HepG2 (cell line): Measurements from ENCODE around the gene BCL2L11. TPM values are rescaled to one million over a fixed set of nuclear protein-coding genes. Genes with fewer than 3 reads are reported as not detected.

Experiments
- ATAC-seq: fragments of 200-7000 bp; cut with Tn5 transposase; 3 replicates; pipeline ENCODE4 v1.9.1; 2020; ENCODE audit warnings: mild to moderate bottlenecking, moderate library complexity
- BruUV-seq: library from RNA; stranded (reverse); fragments of 400-500 nt; replicated peaks from 2 replicates; lab custom pipeline; 2021; lab: Mats Ljungman, UMichigan
- CTCF ChIA-PET: fragments of 300-600 bp; formaldehyde crosslinking; extraction: SDS; loops from one replicate; lab custom pipeline; 2021; ENCODE audit warnings: low total read pairs, inconsistent platforms, low intra/inter-chr PET ratio; lab: Yijun Ruan, JAX
- POLR2A ChIA-PET: fragments of 350-600 bp; sonication (Branson Sonifier 250); formaldehyde crosslinking; loops from one replicate; lab custom pipeline; 2020; ENCODE audit warnings: antibody characterized with exemption, inconsistent platforms; lab: Yijun Ruan, JAX
- DNase-seq: peaks from one replicate; pipeline ENCODE4 v3.0.0-alpha.2; 2015; ENCODE audit warnings: low spot score
- FAIRE-seq: peaks from 3 replicates; lab custom pipeline; 2011; peaks lifted over from hg19 to GRCh38; lab: Jason Lieb, UNC
- H2AFZ ChIP-seq: one replicate; pipeline ENCODE4 v1.6.1; 2011; ENCODE audit warnings: low read length, inconsistent platforms
- H3K27ac ChIP-seq: fragments of 300-600 bp; 3 replicates; pipeline ENCODE4 v1.8.0; 2011; ENCODE audit warnings: mixed run types, mild to moderate bottlenecking, mixed read lengths, low read length, inconsistent platforms; ENCODE audit not compliant: insufficient read depth; ENCODE audit errors: extremely low read length
- H3K27me3 ChIP-seq, 2 experiments: fragments of 200-600 bp in 1 of 2; 2 replicates in 1 of 2; 3 replicates in 1 of 2; pipeline versions ENCODE4 v1.6.0 to v1.8.0; 2011; ENCODE audit warnings: low read length in 2 of 2, mild to moderate bottlenecking in 2 of 2, moderate library complexity in 2 of 2, inconsistent platforms in 1 of 2; ENCODE audit not compliant: insufficient read depth in 2 of 2, control insufficient read depth in 1 of 2
- H3K36me3 ChIP-seq, 2 experiments: fragments of 200-600 bp in 1 of 2; replicated peaks in 1 of 2; 2 replicates in 1 of 2; 3 replicates in 1 of 2; pipeline versions ENCODE4 v1.5.1 to v1.8.0; 2011; ENCODE audit warnings: low read length in 2 of 2, inconsistent platforms in 1 of 2; ENCODE audit not compliant: insufficient read depth in 2 of 2, control insufficient read depth in 1 of 2
- H3K4me1 ChIP-seq: 2 replicates; pipeline ENCODE4 v1.5.1; 2012; ENCODE audit warnings: low read length, inconsistent platforms; ENCODE audit not compliant: insufficient read depth
- H3K4me2 ChIP-seq: 2 replicates; pipeline ENCODE4 v1.6.0; 2011; ENCODE audit warnings: low read depth, low read length, inconsistent platforms
- H3K4me3 ChIP-seq, 3 experiments: fragments of 200-600 bp in 1 of 3; sonication (generic), shearing (Covaris generic) in 1 of 3; replicated peaks in 1 of 3; 2 replicates each; pipeline ENCODE4 v1.5.1; 2011 to 2016; ENCODE audit warnings: low read length in 3 of 3, inconsistent platforms in 2 of 3, low read depth in 2 of 3, mild to moderate bottlenecking in 2 of 3, control low read depth in 1 of 3, mixed read lengths in 1 of 3; ENCODE audit not compliant: insufficient read depth in 1 of 3
- H3K79me2 ChIP-seq: one replicate; pipeline ENCODE4 v1.6.1; 2011; ENCODE audit warnings: low read length, inconsistent platforms; ENCODE audit not compliant: insufficient read depth
- H3K9ac ChIP-seq: 2 replicates; pipeline ENCODE4 v1.6.0; 2011; ENCODE audit warnings: mild to moderate bottlenecking, low read depth, low read length, inconsistent platforms; ENCODE audit not compliant: insufficient read depth
- H3K9me3 ChIP-seq: 2 replicates; pipeline ENCODE4 v1.5.1; 2012; ENCODE audit warnings: mild to moderate bottlenecking, low read length
- H4K20me1 ChIP-seq: 2 replicates; pipeline ENCODE4 v1.6.0; 2011; ENCODE audit warnings: inconsistent platforms, mild to moderate bottlenecking, low read length, moderate library complexity; ENCODE audit not compliant: insufficient read depth
- CCAR2 ChIP-seq: fragments of 200-400 bp; formaldehyde crosslinking; optimal IDR thresholded peaks from 2 replicates; pipeline ENCODE3; 2018; ENCODE audit warnings: low read depth, mild to moderate bottlenecking, low read length, moderate library complexity
- CEBPG ChIP-seq: IDR thresholded peaks from 2 replicates; pipeline ENCODE4 v1.6.1; 2016
- CREB3 ChIP-seq: sonication (generic); formaldehyde crosslinking; IDR thresholded peaks from 2 replicates; pipeline ENCODE4 v1.5.0; 2020; ENCODE audit warnings: missing genetic modification reagents
- FOXA1 ChIP-seq, 2 experiments: fragments of 450-650 bp in 1 of 2; sonication (generic) in 1 of 2; formaldehyde crosslinking in 1 of 2; IDR thresholded peaks; 2 replicates each; pipeline versions ENCODE4 v1.4.0 to v1.6.1; 2016 to 2020; ENCODE audit warnings: missing genetic modification reagents in 1 of 2
- HIVEP1 ChIP-seq: sonication (generic); formaldehyde crosslinking; IDR thresholded peaks from 2 replicates; pipeline ENCODE4 v1.4.0; 2020; ENCODE audit warnings: mild to moderate bottlenecking, missing genetic modification reagents
- POLR2G ChIP-seq: fragments of 200-400 bp; formaldehyde crosslinking; IDR thresholded peaks from 2 replicates; pipeline ENCODE4 v1.6.1; 2018; ENCODE audit warnings: mild to moderate bottlenecking, low read depth, low read length, moderate library complexity
- REL ChIP-seq: sonication (generic); formaldehyde crosslinking; conservative IDR thresholded peaks from 2 replicates; pipeline ENCODE4 v1.8.0; 2022; ENCODE audit warnings: mild to moderate bottlenecking, missing genetic modification reagents, moderate library complexity
- RERE ChIP-seq: IDR thresholded peaks from 2 replicates; pipeline ENCODE4 v1.6.1; 2016; ENCODE audit warnings: low read depth, missing genetic modification reagents, missing compliant biosample characterization
- SP140L ChIP-seq: sonication (generic); formaldehyde crosslinking; IDR thresholded peaks from 2 replicates; pipeline ENCODE4 v1.4.0; 2020; ENCODE audit warnings: missing genetic modification reagents, borderline replicate concordance
- TGIF2 ChIP-seq: IDR thresholded peaks from 2 replicates; pipeline ENCODE4 v1.6.1; 2016; ENCODE audit warnings: control low read depth, missing compliant biosample characterization
- TRIM22 ChIP-seq: fragments of 450-650 bp; IDR thresholded peaks from 2 replicates; pipeline ENCODE4 v1.6.1; 2017
- ZNF101 ChIP-seq: sonication (generic); formaldehyde crosslinking; IDR thresholded peaks from 2 replicates; pipeline ENCODE4 v1.4.0; 2020; ENCODE audit warnings: mild to moderate bottlenecking, low read depth, missing genetic modification reagents, borderline replicate concordance
- ZNF639 ChIP-seq: conservative IDR thresholded peaks from 2 replicates; pipeline ENCODE4 v1.6.1; 2018; ENCODE audit warnings: missing genetic modification reagents
- ZNF709 ChIP-seq: sonication (generic); formaldehyde crosslinking; IDR thresholded peaks from 2 replicates; pipeline ENCODE4 v1.5.0; 2020; ENCODE audit warnings: mild to moderate bottlenecking, missing genetic modification reagents
- WGBS: methylation state at CpG from one replicate; pipeline ENCODE4 v1.1.6; 2017; ENCODE audit warnings: low lambda C conversion rate; 5-methylcytosine and 5-hydroxymethylcytosine counted together
- in situ Hi-C: cut with HindIII; loops from 2 replicates; pipeline ENCODE4 v1.10.0; 2017; ENCODE audit warnings: low pct_unique_long_range_greater_than_20kb; ENCODE audit not compliant: extremely low pct_ligation_motif_present
- intact Hi-C: fragments of 100-400 bp; cut with micrococcal nuclease; formaldehyde crosslinking; loops from one replicate; pipeline ENCODE4 v1.10.0; 2022; ENCODE audit not compliant: unreplicated experiment
- polyA plus RNA-seq, 8 experiments: library from polyadenylated mRNA; depleted of rRNA in 3 of 8; stranded (reverse) in 7 of 8; unstranded in 1 of 8; fragments of >200 nt; fragmentation: Illumina TruSeq in 4 of 8; extraction: Trizol in 4 of 8; gene quantifications; 2 replicates each; pipeline versions ENCODE4 v1.2.1 to v1.2.3, GENCODE V29; 2011 to 2016; ENCODE audit warnings: low read depth in 4 of 8, missing spikeins in 1 of 8, mixed read lengths in 1 of 8; ENCODE audit not compliant: insufficient read depth in 1 of 8
- total RNA-seq, 5 experiments: library from RNA; depleted of rRNA; stranded (reverse); fragments of >200 nt; fragmentation: Illumina TruSeq; extraction: Trizol; gene quantifications; 2 replicates each; pipeline ENCODE4 v1.2.3, GENCODE V29; 2016; ENCODE audit warnings: low read depth in 1 of 5

Gene BCL2L11
- total and polyA plus RNA-seq, 2 of the 13 experiments (the other 11 are each of a cell fraction or from before 2014, with no cell fraction given), result 6.1 to 9.7 TPM

GRCh38 chr2:111162718-111163331 is 42.1 kb downstream of the BCL2L11 start:
- no peak overlapping the region for H3K4me2 ChIP-seq
- no peaks in the 10 kb centered on the region for H3K9me3 ChIP-seq
- intact Hi-C loops, result no loop called here
- peaks cover 16% of the 10 kb centered on the region for H3K4me1 ChIP-seq
- no peak overlapping the region for H3K4me3 ChIP-seq
- H4K20me1 ChIP-seq, result no peaks in the 10 kb centered on the region
- FAIRE-seq (no peak), DNase-seq (peak; percentile 33), ATAC-seq (no peak)
- H3K79me2 ChIP-seq, result peaks cover 12% of the 10 kb centered on the region
- H3K27me3 ChIP-seq, result no peaks in the 10 kb centered on the region
- H3K36me3 ChIP-seq, result peaks cover 27 to 80% of the 10 kb centered on the region in 2 experiments
- no peak overlapping the region for H3K27ac ChIP-seq
- H2AFZ ChIP-seq, result no peak overlapping the region
- 88% methylated on average over 12 of the region's 12 CpGs for WGBS
- ChIA-PET POLR2A (no interaction called here), CTCF (no interaction called here)
- no peak overlapping the region for H3K9ac ChIP-seq
- no TSS peak for BruUV-seq
- in situ Hi-C loops, result no loop called here
- TF ChIP-seq TRIM22 (no peak), RERE (CRISPR knock-in tag) (no peak), ZNF101 (no peak), SP140L (no peak), ZNF709 (no peak), ZNF639 (CRISPR knock-in tag) (no peak), HIVEP1 (CRISPR knock-in tag) (no peak), REL (CRISPR knock-in tag) (no peak), TGIF2 (no peak), POLR2G (no peak), FOXA1 (IDR thresholded peaks at IDR 0.05) (no peak), FOXA1 (CRISPR knock-in tag; IDR thresholded peaks at IDR 0.05) (peak; percentile 58; the same call in 1 of the 2 replicates), CEBPG (CRISPR knock-in tag) (no peak), CCAR2 (no peak), CREB3 (CRISPR knock-in tag) (no peak)
